ENCODE results near the gene APBB1IP.
"Not testable (repeated sequence)": the region's sequence is repeated elsewhere in the genome, so short reads cannot be mapped to it uniquely, and the experiment has no call there.

APBB1IP gene

DNA sequence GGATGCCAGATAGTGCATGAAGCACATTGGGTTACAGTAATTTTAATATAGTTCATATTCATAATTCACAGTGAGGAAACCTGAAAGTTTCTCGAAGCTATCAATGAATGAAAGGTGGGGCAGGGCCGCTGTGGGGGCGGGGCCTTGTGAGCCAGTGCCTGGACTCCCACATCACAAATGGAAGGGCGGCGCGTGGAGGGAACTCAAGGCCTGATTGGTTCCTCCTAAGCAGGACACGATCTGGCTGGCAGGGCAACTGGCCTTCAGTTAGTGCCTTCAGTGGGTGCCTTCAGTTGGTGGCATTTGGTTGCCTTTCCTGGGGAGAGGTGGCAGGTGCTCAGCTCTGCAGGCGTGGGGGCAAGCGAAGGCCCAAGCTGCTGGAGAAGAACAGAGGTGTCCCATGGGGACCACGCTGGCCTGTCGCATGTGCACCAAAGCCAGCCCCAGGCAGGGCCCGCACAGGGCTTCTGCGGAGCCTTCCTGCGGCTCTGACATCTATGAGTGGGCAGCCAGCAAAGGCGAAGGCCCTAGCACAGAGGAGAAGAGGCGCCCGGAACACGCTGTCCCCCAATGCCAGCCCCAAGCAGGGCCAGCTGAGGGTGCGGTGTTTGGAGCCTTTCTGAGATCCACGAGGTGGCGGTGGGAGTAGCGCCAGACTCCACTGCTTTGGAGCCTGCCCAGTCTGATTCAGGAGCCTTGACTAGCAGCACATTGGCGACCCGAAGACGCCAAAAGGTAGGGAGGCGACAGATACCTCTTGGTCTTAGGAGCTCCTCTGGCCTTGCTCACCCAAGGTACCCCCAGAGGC lies 141.3 kb downstream of the APBB1IP start:
- H3K27ac ChIP-seq (ENCODE audit: low read depth, low read length) = no peak overlapping the region
- H3K4me3 ChIP-seq (ENCODE audit: low read depth, low read length) = no peak overlapping the region
- H2BK120ac ChIP-seq (ENCODE audit: insufficient read depth, low read length, poor library complexity) = no peak overlapping the region
- peaks cover 2% of the 10 kb centered on the region for H3K9me3 ChIP-seq (ENCODE audit: insufficient read depth, low read depth, low read length)
- no peaks in the 10 kb centered on the region for H3K79me2 ChIP-seq (ENCODE audit: control insufficient read depth, insufficient read depth, low read length, poor library complexity)
- no peak overlapping the region for H3K23ac ChIP-seq (ENCODE audit: low read length)
- no peak overlapping the region for H3K18ac ChIP-seq (ENCODE audit: low read length)
- no peak overlapping the region for H3K14ac ChIP-seq (ENCODE audit: low read length)
- no peak overlapping the region for H2AFZ ChIP-seq (ENCODE audit: insufficient read depth, low read length, poor library complexity)
- H4K91ac ChIP-seq (ENCODE audit: low read depth, low read length) = no peak overlapping the region
- H4K12ac ChIP-seq (ENCODE audit: low read depth, low read length) = no peak overlapping the region
- no peak overlapping the region for H3K4me2 ChIP-seq (ENCODE audit: low read length)
- DNase-seq = no peak
- WGBS (ENCODE audit: extremely low coverage, insufficient coverage, insufficient read length) = no CpG with 5 or more reads among the region's 26 CpGs
- H3K4ac ChIP-seq (ENCODE audit: low read depth, low read length) = no peak overlapping the region
- no peak overlapping the region for H2AK5ac ChIP-seq (ENCODE audit: low read length)
- H4K8ac ChIP-seq (ENCODE audit: low read depth, low read length) = no peak overlapping the region
- no peaks in the 10 kb centered on the region for H3K27me3 ChIP-seq (ENCODE audit: insufficient read depth, low read length)
- H3K9ac ChIP-seq (ENCODE audit: low read length) = no peak overlapping the region
- no peaks in the 10 kb centered on the region for H3K79me1 ChIP-seq (ENCODE audit: low read length)
- H3K36me3 ChIP-seq (ENCODE audit: control insufficient read depth in 1 of 2, insufficient read depth in 2 of 2, low read length in 2 of 2) = no peaks in the 10 kb centered on the region
- H2BK5ac ChIP-seq (ENCODE audit: low read depth, low read length, poor library complexity) = no peak overlapping the region
- no peak overlapping the region for H2BK12ac ChIP-seq (ENCODE audit: low read length)
- H3K4me1 ChIP-seq (ENCODE audit: control insufficient read depth in 1 of 2, insufficient read depth in 2 of 2, low read length in 2 of 2) = no peaks in the 10 kb centered on the region

DNA sequence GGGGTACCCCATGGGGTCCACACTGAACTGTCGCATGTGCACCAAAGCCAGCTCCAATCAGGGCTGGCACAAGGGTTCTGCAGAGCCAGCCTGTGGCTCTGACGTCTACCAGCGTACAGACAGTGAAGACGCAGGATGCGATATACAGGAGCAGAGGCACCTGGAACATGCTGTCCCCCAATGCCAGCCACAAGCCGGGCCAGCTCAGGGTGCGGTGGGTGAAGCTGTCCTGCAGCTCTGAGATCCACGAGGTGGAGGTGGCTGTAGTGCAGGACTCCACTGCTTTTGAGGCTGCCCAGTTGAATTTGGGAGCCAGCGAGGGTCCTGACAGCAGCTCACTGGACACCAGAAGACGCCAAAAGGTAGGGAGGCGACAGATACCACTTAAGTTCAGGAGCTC lies 148.1 kb downstream of the APBB1IP start:
- Histone ChIP-seq H3K27me3 (ENCODE audit: insufficient read depth, low read length) (no peaks in the 10 kb centered on the region), H3K23ac (ENCODE audit: low read length) (no peak overlapping the region), H3K9me3 (ENCODE audit: insufficient read depth, low read depth, low read length) (no peaks in the 10 kb centered on the region), H2AFZ (ENCODE audit: insufficient read depth, low read length, poor library complexity) (no peak overlapping the region), H3K9ac (ENCODE audit: low read length) (no peak overlapping the region), H3K18ac (ENCODE audit: low read length) (no peak overlapping the region), H2BK5ac (ENCODE audit: low read depth, low read length, poor library complexity) (no peak overlapping the region), H2AK5ac (ENCODE audit: low read length) (no peak overlapping the region), H2BK12ac (ENCODE audit: low read length) (no peak overlapping the region), H3K79me2 (ENCODE audit: control insufficient read depth, insufficient read depth, low read length, poor library complexity) (no peaks in the 10 kb centered on the region), H3K27ac (ENCODE audit: low read depth, low read length) (no peak overlapping the region), H4K91ac (ENCODE audit: low read depth, low read length) (no peak overlapping the region), H3K4ac (ENCODE audit: low read depth, low read length) (no peak overlapping the region), H3K36me3 (ENCODE audit: control insufficient read depth in 1 of 2, insufficient read depth in 2 of 2, low read length in 2 of 2) (no peaks in the 10 kb centered on the region), H3K4me3 (ENCODE audit: low read depth, low read length) (no peak overlapping the region), H3K79me1 (ENCODE audit: low read length) (no peaks in the 10 kb centered on the region), H3K4me1 (ENCODE audit: control insufficient read depth in 1 of 2, insufficient read depth in 2 of 2, low read length in 2 of 2) (no peaks in the 10 kb centered on the region), H4K12ac (ENCODE audit: low read depth, low read length) (no peak overlapping the region), H3K4me2 (ENCODE audit: low read length) (no peak overlapping the region), H3K14ac (ENCODE audit: low read length) (no peak overlapping the region), H4K8ac (ENCODE audit: low read depth, low read length) (no peak overlapping the region), H2BK120ac (ENCODE audit: insufficient read depth, low read length, poor library complexity) (no peak overlapping the region)
- DNase-seq = no peak
- WGBS (ENCODE audit: extremely low coverage, insufficient coverage, insufficient read length) = no CpG with 5 or more reads among the region's 11 CpGs

DNA sequence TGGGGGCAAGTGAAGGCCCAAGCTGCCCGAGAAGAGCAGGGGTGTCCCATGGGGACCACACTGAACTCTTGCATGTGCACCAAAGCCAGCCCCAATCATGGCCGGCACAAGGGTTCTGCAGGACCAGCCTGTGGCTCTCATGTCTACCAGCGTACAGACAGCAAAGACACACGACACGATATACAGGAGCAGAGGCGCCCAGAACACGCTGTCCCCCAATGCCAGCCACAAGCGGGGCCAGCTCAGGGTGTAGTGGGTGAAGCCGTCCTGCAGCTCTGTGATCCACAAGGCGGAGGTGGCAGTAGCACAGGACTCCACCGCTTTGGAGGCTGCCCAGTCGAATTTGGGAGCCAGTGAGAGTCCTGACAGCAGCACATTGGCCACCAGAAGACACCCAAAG lies 150.5 kb downstream of the APBB1IP start:
- Histone ChIP-seq H2BK12ac (ENCODE audit: low read length) (no peak overlapping the region), H3K27ac (ENCODE audit: low read depth, low read length) (no peak overlapping the region), H3K4me3 (ENCODE audit: low read depth, low read length) (no peak overlapping the region), H3K4me2 (ENCODE audit: low read length) (no peak overlapping the region), H4K12ac (ENCODE audit: low read depth, low read length) (peak overlapping the region; percentile 2), H3K18ac (ENCODE audit: low read length) (no peak overlapping the region), H3K4ac (ENCODE audit: low read depth, low read length) (no peak overlapping the region), H3K9ac (ENCODE audit: low read length) (no peak overlapping the region), H2AFZ (ENCODE audit: insufficient read depth, low read length, poor library complexity) (no peak overlapping the region), H2BK5ac (ENCODE audit: low read depth, low read length, poor library complexity) (no peak overlapping the region), H3K79me2 (ENCODE audit: control insufficient read depth, insufficient read depth, low read length, poor library complexity) (no peaks in the 10 kb centered on the region), H3K14ac (ENCODE audit: low read length) (no peak overlapping the region), H3K36me3 (ENCODE audit: control insufficient read depth in 1 of 2, insufficient read depth in 2 of 2, low read length in 2 of 2) (no peaks in the 10 kb centered on the region), H2BK120ac (ENCODE audit: insufficient read depth, low read length, poor library complexity) (no peak overlapping the region), H2AK5ac (ENCODE audit: low read length) (no peak overlapping the region), H3K4me1 (ENCODE audit: control insufficient read depth in 1 of 2, insufficient read depth in 2 of 2, low read length in 2 of 2) (no peaks in the 10 kb centered on the region), H3K27me3 (ENCODE audit: insufficient read depth, low read length) (no peaks in the 10 kb centered on the region), H3K9me3 (ENCODE audit: insufficient read depth, low read depth, low read length) (no peaks in the 10 kb centered on the region), H3K23ac (ENCODE audit: low read length) (no peak overlapping the region), H3K79me1 (ENCODE audit: low read length) (no peaks in the 10 kb centered on the region), H4K8ac (ENCODE audit: low read depth, low read length) (no peak overlapping the region), H4K91ac (ENCODE audit: low read depth, low read length) (no peak overlapping the region)
- DNase-seq = no peak
- WGBS (ENCODE audit: extremely low coverage, insufficient coverage, insufficient read length) = no CpG with 5 or more reads among the region's 12 CpGs

DNA sequence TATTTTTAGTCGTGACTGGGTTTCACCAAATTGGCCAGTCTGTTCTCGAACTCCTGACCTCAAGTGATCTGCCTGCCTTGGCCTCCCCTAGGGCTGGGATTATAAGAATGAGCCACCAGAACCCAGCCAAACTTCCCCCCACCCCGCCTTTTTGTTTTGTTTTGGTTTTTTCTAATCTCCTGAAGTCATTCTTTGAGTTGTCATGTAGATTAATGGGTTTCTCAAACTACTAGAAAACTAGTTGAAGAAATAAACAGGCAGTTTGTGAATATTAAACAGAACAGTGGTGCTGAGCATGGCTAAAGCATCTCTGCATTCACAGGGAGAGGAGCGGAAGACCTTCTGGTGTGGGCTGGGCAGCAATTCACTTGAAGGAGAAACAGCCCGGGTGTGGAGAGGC lies 151.7 kb downstream of the APBB1IP start:
- H3K18ac ChIP-seq (ENCODE audit: low read length); H3K4me3 ChIP-seq (ENCODE audit: low read depth, low read length); H3K14ac ChIP-seq (ENCODE audit: low read length); H2AFZ ChIP-seq (ENCODE audit: insufficient read depth, low read length, poor library complexity); H3K79me2 ChIP-seq (ENCODE audit: control insufficient read depth, insufficient read depth, low read length, poor library complexity); H3K4me1 ChIP-seq (ENCODE audit: control insufficient read depth in 1 of 2, insufficient read depth in 2 of 2, low read length in 2 of 2); H3K27ac ChIP-seq (ENCODE audit: low read depth, low read length); H2BK12ac ChIP-seq (ENCODE audit: low read length); H4K12ac ChIP-seq (ENCODE audit: low read depth, low read length); H2BK120ac ChIP-seq (ENCODE audit: insufficient read depth, low read length, poor library complexity); H3K23ac ChIP-seq (ENCODE audit: low read length); H3K36me3 ChIP-seq (ENCODE audit: control insufficient read depth in 1 of 2, insufficient read depth in 2 of 2, low read length in 2 of 2); H3K27me3 ChIP-seq (ENCODE audit: insufficient read depth, low read length); H3K79me1 ChIP-seq (ENCODE audit: low read length); H4K91ac ChIP-seq (ENCODE audit: low read depth, low read length); H2BK5ac ChIP-seq (ENCODE audit: low read depth, low read length, poor library complexity); DNase-seq; H3K4ac ChIP-seq (ENCODE audit: low read depth, low read length); H2AK5ac ChIP-seq (ENCODE audit: low read length); H4K8ac ChIP-seq (ENCODE audit: low read depth, low read length); H3K9me3 ChIP-seq (ENCODE audit: insufficient read depth, low read depth, low read length); H3K9ac ChIP-seq (ENCODE audit: low read length); H3K4me2 ChIP-seq (ENCODE audit: low read length): not testable (repeated sequence)
- no CpG with 5 or more reads among the region's 5 CpGs for WGBS (ENCODE audit: extremely low coverage, insufficient coverage, insufficient read length)
